CD4-positive, alpha-beta T cell (primary cell): ENCODE results near the gene CACNA2D2. TPM values are rescaled to one million over a fixed set of nuclear protein-coding genes. Genes with fewer than 3 reads are reported as not detected.

Experiments
- ATAC-seq: fragments of 200-7000 bp; cut with Tn5 transposase; one replicate; pipeline ENCODE4 v1.10.0; 2022; ENCODE audit warnings: mild to moderate bottlenecking; ENCODE audit not compliant: poor library complexity
- CTCF ChIA-PET: fragments of 350-600 bp; sonication (Branson Sonifier 250); formaldehyde crosslinking; loops from one replicate; lab custom pipeline; 2021; ENCODE audit warnings: antibody characterized with exemption, inconsistent platforms; lab: Charles Lee
- POLR2A ChIA-PET: fragments of 350-600 bp; sonication (Branson Sonifier 250); formaldehyde crosslinking; loops from one replicate; lab custom pipeline; 2021; ENCODE audit warnings: antibody characterized with exemption, inconsistent platforms; lab: Charles Lee
- DNase-seq, 14 experiments: peaks; one replicate each; pipeline ENCODE4 v3.0.0-alpha.2; 2013 to 2020; ENCODE audit warnings: mixed read lengths in 2 of 14
- H3K27ac ChIP-seq, 2 donors: one replicate each; pipeline versions ENCODE4 v1.5.1 to v1.7.0; 2013; ENCODE audit warnings: low read length in 2 of 2, low read depth in 1 of 2, mild to moderate bottlenecking in 1 of 2
- H3K27me3 ChIP-seq, 2 experiments: 1 replicate in 1 of 2; 2 replicates in 1 of 2; pipeline versions ENCODE4 v1.6.1 to v1.7.0; 2013; ENCODE audit warnings: low read length in 2 of 2, control low read depth in 1 of 2, mild to moderate bottlenecking in 1 of 2, moderate library complexity in 1 of 2; ENCODE audit not compliant: insufficient read depth in 2 of 2, control insufficient read depth in 1 of 2
- H3K36me3 ChIP-seq: one replicate; pipeline ENCODE4 v1.6.1; 2013; ENCODE audit warnings: low read length, control low read depth; ENCODE audit not compliant: insufficient read depth
- H3K4me1 ChIP-seq: one replicate; pipeline ENCODE4 v1.6.1; 2013; ENCODE audit warnings: low read length, control low read depth; ENCODE audit not compliant: insufficient read depth
- H3K4me3 ChIP-seq: one replicate; pipeline ENCODE4 v1.5.1; 2013; ENCODE audit warnings: mild to moderate bottlenecking, low read length, moderate library complexity
- H3K9me3 ChIP-seq, 2 experiments: 1 replicate in 1 of 2; 2 replicates in 1 of 2; pipeline versions ENCODE4 v1.6.1 to v1.7.0; 2013; ENCODE audit warnings: low read length in 2 of 2, mild to moderate bottlenecking in 2 of 2, control low read depth in 1 of 2, moderate library complexity in 1 of 2; ENCODE audit not compliant: control insufficient read depth in 1 of 2, insufficient read depth in 1 of 2
- H3K27ac Mint-ChIP-seq: one replicate; pipeline ENCODE4 v1.8.0; 2020; ENCODE audit warnings: mixed read lengths
- H3K27me3 Mint-ChIP-seq: one replicate; pipeline ENCODE4 v1.8.0; 2021; ENCODE audit warnings: mixed read lengths
- H3K36me3 Mint-ChIP-seq: one replicate; pipeline ENCODE4 v1.8.0; 2021; ENCODE audit warnings: low read depth, mixed read lengths
- H3K4me1 Mint-ChIP-seq: one replicate; pipeline ENCODE4 v1.8.0; 2021; ENCODE audit warnings: low read depth, mixed read lengths
- H3K4me3 Mint-ChIP-seq: one replicate; pipeline ENCODE4 v1.8.0; 2020; ENCODE audit warnings: mild to moderate bottlenecking, mixed read lengths
- H3K9me3 Mint-ChIP-seq: one replicate; pipeline ENCODE4 v1.8.0; 2020; ENCODE audit warnings: mixed read lengths
- CTCF ChIP-seq: fragments of 200-600 bp; IDR thresholded peaks from one replicate; pipeline ENCODE4 v1.8.0; 2022; ENCODE audit warnings: antibody characterized with exemption, mild to moderate bottlenecking
- intact Hi-C, 2 experiments: fragments of 100-400 bp; cut with DNase I in 1 of 2; cut with micrococcal nuclease in 1 of 2; formaldehyde crosslinking; loops; one replicate each; pipeline versions ENCODE4 v1.15.1 to v1.9.0; 2023 to 2025; cut with DNase I, micrococcal nuclease
- total RNA-seq, 174 experiments: library from RNA in 2 of 174; stranded (reverse) in 2 of 174; gene quantifications; one replicate each; pipeline ENCODE4 v1.2.3 and lab custom pipeline; 2021 to 2026

CACNA2D2 gene
- total RNA-seq, 2 experiments from 2014 or later = 2.5 to 3.8 TPM

GRCh38 chr3:50412231-50412754 lies 91.1 kb downstream of the CACNA2D2 start:
- Histone ChIP-seq H3K36me3 (no peaks in the 10 kb centered on the region), H3K4me1 (no peaks in the 10 kb centered on the region), H3K9me3 (peaks cover 0 to 4% of the 10 kb centered on the region in 2 experiments), H3K27me3 (no peaks in the 10 kb centered on the region), H3K27ac (no peak overlapping the region), H3K4me3 (no peak overlapping the region)
- intact Hi-C loops = no loop called here
- no peak overlapping the region for H3K27ac Mint-ChIP-seq
- no peaks in the 10 kb centered on the region for H3K27me3 Mint-ChIP-seq
- POLR2A ChIA-PET = no interaction called here
- ATAC-seq (no peak), DNase-seq (no peak)
- H3K4me1 Mint-ChIP-seq = no peaks in the 10 kb centered on the region
- CTCF ChIA-PET = no interaction called here
- no peaks in the 10 kb centered on the region for H3K9me3 Mint-ChIP-seq
- TF ChIP-seq CTCF = no peak
- H3K4me3 Mint-ChIP-seq = no peak overlapping the region
- no peaks in the 10 kb centered on the region for H3K36me3 Mint-ChIP-seq

GRCh38 chr3:50411229-50411628 lies 92.2 kb downstream of the CACNA2D2 start:
- Histone ChIP-seq H3K4me1 (no peaks in the 10 kb centered on the region), H3K27me3 (no peaks in the 10 kb centered on the region), H3K36me3 (no peaks in the 10 kb centered on the region), H3K4me3 (no peak overlapping the region), H3K27ac (no peak overlapping the region), H3K9me3 (peaks cover 0 to 4% of the 10 kb centered on the region in 2 experiments)
- no peak overlapping the region for H3K27ac Mint-ChIP-seq
- CTCF ChIA-PET = no interaction called here
- H3K36me3 Mint-ChIP-seq = no peaks in the 10 kb centered on the region
- TF ChIP-seq CTCF = no peak
- no peaks in the 10 kb centered on the region for H3K27me3 Mint-ChIP-seq
- POLR2A ChIA-PET = no interaction called here
- DNase-seq (no peak), ATAC-seq (no peak)
- intact Hi-C loops = no loop called here
- no peaks in the 10 kb centered on the region for H3K4me1 Mint-ChIP-seq
- H3K9me3 Mint-ChIP-seq = no peaks in the 10 kb centered on the region
- no peak overlapping the region for H3K4me3 Mint-ChIP-seq

- H3K27me3 ChIP-seq = no peaks in the 10 kb centered on the region
- H3K27ac Mint-ChIP-seq = no peak overlapping the region
- no peak overlapping the region for H3K4me3 Mint-ChIP-seq
- TF ChIP-seq CTCF = no peak
- H3K4me3 ChIP-seq = no peak overlapping the region
- ChIA-PET CTCF (no interaction called here), POLR2A (no interaction called here)
- DNase-seq (no peak), ATAC-seq (no peak)
- no peaks in the 10 kb centered on the region for H3K4me1 Mint-ChIP-seq
- H3K27ac ChIP-seq = no peak overlapping the region
- H3K36me3 Mint-ChIP-seq = no peaks in the 10 kb centered on the region
- intact Hi-C loops = no loop called here
- no peaks in the 10 kb centered on the region for H3K4me1 ChIP-seq
- H3K9me3 ChIP-seq = peaks cover 0 to 4% of the 10 kb centered on the region in 2 experiments
- H3K36me3 ChIP-seq = no peaks in the 10 kb centered on the region
- no peaks in the 10 kb centered on the region for H3K27me3 Mint-ChIP-seq
- no peaks in the 10 kb centered on the region for H3K9me3 Mint-ChIP-seq
These were observed 92.8 kb downstream of the CACNA2D2 start for GRCh38 chr3:50410608-50411139.
